GM19372 (cell line): Measurements from ENCODE around the gene CREBL2.
A peak's percentile ranks its signal among the peaks of the same experiment; 100 is the strongest.
"Not testable (repeated sequence)": the region's sequence is repeated elsewhere in the genome, so short reads cannot be mapped to it uniquely, and the experiment has no call there.

Experiments
- ATAC-seq: cut with Tn5 transposase; IDR thresholded peaks from one replicate; pipeline ENCODE4 v1.9.1; 2021; ENCODE audit warnings: mild to moderate bottlenecking, low read depth, moderate library complexity; ENCODE audit not compliant: unreplicated experiment

Gene CREBL2, protein sequence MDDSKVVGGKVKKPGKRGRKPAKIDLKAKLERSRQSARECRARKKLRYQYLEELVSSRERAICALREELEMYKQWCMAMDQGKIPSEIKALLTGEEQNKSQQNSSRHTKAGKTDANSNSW

DNA sequence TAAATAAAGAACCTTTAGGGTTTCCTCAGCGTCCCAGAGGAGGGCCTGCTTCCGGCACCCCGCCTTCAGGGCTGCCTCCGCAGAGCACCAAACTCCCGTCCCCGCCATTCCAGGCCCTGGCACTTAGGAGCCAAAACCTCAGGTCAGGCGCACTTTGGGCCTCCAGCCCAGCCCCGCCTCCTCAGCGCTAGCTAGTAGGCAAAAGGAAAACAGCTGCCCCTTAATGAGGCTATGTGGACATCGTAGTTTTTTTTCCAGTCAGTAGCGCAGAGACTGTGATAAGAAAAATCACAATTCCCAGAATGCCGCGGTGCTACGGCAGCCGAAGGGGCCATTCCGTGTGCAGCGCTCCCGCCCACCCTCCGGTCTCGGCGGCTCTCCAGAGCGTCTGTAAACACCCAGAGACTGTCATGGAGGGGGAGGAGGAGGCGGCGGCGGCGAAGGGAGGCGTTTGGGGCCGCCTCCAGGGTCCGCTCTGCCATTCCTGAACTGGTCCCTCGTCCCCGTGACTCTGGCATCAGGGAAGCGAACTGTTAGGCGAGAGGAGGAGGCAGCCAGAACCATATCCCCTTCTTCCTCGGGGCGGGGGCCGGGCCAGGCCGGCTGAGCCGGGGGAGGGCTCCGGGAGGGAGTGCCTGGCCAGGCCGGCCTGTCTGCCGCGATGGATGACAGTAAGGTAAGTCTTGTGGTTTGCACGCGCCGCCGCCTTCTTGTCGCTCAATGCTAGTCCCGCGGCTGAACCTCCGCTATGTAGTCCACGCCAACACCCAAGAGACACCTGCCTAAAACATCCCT lies at the start of gene CREBL2:
Gene CREBL2, plus strand, starts transcription at position 365 of the 795 bp plus-strand sequence. Its CDS starts 297 bp downstream, at position 662.
- ATAC-seq = peak; percentile 74

DNA sequence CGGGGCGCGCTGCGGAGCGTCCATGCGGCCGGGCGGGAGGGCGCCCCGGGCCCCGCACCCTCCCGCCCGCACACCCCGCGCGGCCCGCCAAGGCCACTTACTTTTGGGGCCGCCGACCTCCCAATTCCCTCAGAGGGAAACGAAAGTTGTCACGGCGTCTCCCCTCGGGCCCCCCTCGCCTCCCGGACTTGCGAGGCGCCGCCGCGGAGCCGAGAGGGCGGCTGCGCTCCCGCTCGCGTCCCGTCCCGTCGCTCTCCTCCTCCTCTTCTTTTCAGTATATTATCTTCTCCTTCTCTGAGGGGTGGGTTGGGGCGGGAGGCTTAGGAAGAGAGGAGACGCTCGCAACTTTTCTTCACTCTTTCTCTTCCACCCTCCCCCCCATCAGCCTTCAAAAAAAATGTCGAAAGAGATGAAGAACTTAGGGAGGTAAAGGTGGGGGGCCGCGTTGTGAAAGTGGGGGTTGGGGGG lies 49.6 kb upstream of the CREBL2 start:
- no peak for ATAC-seq

DNA sequence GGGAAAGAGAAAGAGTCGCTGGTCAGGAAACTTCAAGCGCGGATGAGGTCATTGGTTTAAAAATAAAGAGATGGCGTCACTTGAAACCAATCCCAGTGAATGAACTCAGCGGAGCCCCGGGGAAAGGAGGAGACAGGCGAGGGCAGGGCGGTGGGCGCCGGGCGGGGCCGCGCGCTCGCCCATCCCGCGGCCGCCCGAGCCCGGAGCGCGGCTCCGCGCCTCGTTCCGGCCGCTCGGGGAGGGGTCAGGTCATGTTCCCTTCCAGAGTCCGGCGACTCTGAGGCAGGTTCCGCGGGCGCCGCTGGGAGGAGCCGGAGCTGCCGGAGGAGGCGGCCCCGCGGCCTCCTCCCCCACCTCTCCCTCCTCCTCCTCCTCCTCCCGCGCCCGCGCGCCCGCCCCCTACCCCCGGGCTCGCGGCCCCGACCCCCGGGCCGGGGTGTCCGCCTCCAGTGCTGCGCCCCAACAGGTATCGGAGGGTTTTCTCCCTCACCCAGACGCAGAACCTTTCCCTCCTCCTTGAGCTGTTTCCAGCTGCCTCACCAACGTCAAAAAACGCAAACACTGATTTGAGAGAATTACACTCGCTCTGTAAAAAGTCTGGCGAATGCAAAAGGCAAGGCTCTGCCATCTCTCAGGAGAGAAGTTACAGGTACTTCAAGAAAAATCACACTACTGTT lies 49.0 kb upstream of the CREBL2 start, which contains the start of gene DUSP16:
Gene DUSP16, minus strand, starts transcription at position 279 of the 677 bp plus-strand sequence. CDS start 41,765 bp downstream, outside the sequence.
- ATAC-seq = peak; percentile 76

DNA sequence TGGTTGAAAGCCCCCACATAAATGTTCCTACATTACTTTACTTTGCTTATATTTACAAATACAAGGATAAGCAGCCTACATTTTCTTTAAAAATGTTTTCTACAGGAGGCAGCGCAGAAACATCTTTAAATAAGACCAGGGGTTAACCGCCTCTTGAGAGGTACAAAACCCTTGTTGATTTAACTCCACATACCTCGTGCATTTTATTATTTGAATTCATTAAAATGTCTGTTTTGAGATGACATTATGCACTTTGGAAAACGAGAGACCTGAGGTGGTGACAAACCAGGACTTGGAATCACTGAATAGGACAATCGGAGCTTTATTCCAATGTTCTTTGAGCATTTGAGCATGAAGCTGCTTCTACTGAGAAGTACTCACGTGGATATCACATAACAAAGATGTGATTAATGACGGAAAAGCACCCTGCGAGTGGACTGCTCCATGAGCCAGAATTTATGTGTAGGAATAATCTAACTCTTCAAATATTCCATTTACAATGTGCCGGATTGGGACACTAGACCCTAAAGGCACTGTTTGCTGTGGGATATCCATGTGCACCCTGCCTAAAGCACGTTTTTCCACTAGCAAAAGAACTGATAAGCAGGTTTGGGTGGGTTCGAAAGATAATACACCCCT lies 48.3 kb upstream of the CREBL2 start:
- no peak for ATAC-seq

DNA sequence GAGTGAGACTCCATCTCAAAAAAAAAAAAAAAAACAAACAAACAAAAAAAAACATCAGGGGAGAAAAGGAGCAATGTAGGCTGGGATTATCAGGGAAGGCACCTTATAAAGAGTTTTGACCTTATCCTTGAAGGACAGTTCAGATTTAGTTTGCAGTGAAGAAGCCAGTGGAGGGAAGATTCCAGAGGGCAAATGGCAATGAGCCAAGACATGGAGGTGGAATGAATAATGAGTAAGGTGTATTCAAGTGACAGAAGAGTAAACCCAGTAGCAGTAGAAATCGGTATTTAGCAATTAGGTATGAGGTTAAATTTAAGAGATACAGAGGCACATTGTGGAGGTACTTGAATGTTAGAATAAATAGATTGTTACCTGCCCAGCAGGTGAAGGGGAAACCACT lies 46.8 kb upstream of the CREBL2 start:
- ATAC-seq = no peak

DNA sequence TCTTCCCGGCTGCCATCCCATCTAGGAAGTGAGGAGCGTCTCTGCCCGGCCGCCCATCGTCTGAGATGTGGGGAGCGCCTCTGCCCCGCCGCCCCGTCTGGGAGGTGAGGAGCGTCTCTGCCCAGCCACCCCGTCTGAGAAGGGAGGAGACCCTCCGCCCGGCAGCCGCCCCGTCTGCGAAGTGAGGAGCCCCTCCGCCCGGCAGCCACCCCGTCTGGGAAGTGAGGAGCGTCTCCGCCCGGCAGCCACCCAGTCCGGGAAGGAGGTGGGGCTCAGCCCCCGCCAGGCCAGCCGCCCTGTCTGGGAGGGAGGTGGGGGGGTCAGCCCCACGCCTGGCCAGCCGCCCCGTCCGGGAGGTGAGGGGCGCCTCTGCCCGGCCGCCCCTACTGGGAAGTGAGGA lies 45.7 kb upstream of the CREBL2 start:
- not testable (repeated sequence) for ATAC-seq

DNA sequence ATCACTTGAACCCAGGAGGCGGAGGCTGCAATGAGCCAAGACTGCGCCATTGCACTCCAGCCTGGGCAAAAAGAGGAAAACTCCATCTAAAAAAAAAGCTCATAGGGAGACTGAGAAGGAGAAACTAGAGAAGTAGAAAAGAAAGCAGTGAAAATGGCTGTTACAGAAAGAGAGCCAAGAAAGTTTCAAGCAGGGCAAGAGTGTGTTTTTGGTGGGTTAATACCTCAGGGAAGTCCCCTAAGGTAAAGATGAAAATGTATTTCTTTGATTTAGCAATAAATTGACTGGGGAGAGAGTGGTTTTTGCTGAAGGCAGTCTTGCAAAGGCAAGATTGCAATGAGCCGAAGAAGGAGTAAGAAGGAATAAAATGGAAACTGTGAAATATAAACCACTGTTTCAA lies 39.0 kb upstream of the CREBL2 start:
- ATAC-seq = no peak

DNA sequence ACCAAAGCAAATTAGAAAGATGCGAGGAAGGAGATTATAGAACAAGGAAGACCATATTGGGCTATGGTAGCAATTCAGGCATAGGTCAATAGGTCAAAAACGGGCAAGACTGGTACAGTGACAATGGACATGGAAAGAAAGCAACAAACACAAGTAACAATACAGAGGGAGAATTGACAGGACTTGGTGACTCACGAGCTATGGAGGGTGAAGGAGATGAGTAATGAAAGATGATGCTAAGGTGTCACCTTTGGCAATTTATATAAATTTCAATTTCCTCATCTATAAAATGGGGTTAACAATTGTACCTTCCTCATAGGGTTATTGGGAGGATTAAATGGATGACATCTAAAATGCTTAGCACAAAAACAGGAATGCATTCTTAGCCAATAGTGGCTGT lies 33.9 kb upstream of the CREBL2 start:
- ATAC-seq = no peak

DNA sequence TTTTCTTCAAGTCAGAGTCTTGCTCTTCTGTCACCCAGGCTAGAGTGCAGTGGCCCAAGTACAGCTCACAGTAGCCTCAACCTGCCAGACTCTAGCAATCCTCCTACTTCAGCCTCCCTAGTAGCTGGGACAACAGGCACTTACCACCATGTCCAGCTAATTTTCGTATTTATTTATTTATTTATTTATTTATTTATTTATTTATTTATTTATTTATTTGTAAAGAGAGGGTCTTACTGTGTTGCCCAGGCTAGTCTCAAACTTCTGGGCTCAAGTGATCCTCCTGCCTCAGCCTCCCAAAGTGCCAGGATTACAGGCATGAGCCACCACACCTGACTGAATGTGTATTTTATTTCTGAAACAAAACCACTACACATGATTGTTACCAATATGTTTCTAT lies 31.0 kb upstream of the CREBL2 start:
- not testable (repeated sequence) for ATAC-seq

DNA sequence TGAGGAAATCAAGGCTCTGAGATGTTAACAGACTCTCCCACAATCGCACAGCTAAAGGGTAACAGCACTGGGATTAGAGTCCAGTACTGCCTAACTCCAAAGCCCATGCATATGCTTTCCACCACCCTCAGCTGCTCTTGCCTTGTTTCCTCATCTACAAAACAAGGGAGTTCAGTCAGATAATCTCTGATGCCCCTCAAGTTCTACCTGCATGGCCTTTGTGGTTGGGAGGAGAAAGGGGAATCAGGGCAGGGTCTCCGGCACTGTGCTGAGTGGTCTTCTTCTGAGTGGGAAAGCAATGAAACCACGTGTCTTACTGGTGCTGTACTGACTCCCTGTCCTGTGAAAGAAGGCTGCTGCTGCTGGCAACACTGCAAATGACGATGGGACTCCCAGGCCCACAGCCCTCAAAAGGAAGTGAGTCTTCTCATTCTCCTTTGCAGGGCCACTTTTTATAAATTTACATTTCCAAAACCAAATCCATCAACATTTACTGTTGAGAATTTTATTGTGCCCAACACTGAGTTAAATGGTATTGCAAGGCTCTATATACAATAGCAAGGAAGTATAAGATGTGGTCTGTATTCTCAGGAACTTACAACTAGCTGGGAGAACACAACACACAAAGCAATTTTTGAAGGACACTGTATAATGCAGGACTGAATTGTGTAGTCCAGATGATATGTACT lies 29.3 kb upstream of the CREBL2 start:
- peak; percentile 37 for ATAC-seq

DNA sequence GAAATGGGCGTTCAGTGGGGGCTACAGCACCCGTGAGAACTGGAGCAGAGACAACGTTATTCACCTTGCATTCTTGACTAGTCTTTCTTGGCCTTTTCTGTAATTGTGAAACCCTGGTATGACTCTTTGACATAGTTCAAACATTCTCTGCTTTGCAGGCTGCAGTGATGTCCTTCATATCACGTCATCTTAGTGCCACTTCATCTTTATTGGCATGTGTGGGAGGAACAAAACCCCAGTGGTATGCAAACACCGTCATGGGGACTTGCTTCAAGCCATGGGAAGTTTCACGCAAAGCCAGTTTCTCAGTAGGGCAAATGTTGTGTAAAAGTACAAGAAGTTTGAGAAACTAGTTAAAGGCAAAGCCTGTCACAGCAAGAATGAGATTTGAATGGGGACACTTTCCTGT lies 28.8 kb upstream of the CREBL2 start:
- ATAC-seq = peak; percentile 74

DNA sequence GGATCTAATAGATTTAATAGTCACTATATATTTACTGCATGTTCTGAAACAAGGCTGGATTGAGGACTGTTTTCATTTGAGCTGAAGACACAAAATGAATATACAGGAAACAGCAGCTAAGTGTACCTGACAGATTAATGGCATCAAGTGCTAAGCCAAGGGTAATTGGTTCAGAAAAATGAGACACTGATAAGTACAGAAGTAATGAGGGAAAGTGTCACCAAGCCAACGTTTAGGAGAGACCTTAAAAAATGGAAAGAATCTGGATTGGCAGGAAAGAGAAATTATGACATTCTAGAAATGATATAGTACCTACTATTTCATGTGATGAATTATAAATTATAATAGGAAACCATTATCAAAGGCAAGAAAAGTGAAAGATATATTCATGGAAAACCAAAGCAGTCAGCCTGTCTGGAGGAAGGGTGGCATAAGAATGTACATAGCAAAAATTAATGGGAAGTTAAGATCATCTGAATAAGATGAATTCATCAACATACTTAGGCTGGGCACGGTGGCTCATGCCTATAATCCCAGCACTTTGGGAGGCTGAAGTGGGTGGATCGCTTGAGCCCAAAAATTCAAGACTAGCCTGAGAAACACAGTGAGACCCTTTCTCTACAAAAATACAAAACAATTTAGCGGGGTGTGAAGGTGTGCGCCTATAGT lies 28.0 kb upstream of the CREBL2 start:
- ATAC-seq = no peak

DNA sequence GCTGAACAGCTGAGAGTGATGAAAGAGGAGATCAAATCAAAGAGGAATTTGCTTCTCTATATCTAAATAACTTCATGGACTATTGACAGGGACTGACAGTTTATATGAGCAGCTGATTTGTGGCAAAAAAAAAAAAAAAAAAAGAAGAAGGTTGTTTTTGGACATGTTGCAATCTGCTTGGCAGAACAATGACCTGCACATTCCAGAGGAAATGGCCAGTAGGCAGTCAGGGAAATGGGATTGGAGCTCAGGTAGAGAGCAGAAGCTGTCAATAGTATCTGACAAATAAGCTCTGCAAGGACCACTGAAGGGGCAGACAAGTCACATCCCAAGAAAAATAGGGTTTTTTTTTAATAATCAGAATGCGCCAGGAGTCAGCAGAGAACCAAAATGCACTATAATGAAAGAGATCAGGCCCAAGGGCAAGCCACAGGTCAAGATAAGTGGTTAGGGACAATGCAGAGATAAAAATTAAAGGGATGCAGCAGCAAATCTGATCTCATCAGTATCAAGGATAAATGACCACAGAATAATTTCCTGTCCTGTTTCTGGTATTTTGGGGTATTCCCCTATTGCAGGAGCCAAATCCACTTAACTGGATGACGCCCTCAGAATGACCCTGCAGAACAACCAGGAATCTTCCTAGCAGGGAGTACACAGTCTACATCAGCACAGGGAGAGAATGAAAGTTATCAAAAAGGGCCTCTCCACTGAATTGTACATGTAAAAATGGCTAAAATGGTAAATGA lies 26.4 kb upstream of the CREBL2 start:
- no peak for ATAC-seq

DNA sequence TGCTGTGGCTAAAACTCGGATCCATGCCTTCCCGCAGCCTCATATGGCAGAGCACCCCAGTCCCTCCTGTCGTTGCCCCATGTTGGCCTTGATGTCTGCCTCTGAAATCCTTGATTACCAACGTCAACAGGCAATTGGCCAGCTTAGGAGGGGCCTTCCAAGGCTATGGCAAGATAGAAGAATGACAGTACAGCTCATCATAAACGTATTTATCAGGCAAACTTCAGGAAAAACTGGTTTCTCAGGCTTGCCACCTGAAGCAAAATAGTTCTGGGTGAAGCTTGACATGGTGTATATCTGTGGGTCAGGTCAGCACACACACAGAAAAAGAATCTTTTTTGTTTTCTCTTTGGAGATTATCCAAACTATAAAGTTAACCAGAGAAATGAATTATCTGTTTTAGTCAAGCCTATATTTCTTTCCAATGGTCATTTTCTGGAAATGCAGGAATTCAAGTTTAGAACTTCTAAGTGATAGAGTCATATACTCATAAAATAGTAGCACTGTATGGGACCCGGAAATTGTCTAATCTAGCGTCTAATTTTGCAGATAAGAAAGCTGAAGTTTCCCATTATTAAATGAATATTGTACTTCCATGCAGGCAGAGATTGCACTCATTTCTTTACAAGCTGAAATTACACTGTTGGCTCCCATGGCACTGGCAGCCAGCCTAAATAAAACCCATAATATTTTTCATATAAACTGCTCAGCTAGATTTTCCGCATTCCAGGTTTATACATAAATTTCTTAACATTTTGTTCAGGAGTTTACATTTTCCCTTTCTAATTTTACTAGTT lies 24.6 kb upstream of the CREBL2 start:
- no peak for ATAC-seq

DNA sequence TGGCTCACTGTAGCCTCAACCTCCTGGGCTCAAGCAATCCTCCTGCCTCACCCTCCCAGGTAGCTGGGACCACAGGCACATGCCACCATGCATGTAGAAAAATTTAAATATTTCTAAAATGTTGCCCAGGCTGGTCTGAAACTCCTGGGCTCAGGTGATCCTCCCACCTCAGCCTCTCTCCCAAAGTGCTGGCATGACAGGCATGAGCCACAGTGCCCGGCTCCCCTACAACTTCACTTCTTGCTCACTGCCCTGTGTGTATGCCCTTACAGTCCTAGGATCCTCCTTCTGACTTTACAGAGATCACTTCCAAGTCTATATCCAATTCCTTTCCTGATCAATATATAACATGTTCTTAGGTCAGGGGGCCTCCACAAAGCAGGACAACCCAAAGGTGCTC lies 23.8 kb upstream of the CREBL2 start:
- ATAC-seq = no peak

DNA sequence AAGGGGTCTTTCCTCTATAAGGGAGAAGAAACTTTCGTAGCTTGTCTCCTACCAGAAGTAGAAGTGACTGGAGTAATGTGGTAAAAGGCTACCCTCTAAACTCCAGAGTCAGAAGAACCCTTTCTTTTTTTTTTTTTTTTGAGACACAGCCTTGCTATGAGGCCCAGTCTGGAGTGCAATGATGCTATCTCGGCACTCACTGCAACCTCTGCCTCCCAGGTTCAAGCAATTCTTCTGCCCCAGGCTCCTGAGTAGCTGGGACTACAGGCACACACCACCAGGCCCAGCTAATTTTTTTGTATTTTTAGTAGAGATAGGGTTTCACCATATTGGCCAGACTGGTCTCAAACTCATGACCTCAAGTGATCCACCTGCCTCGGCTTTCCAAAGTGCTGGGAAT lies 23.2 kb upstream of the CREBL2 start:
- not testable (repeated sequence) for ATAC-seq

DNA sequence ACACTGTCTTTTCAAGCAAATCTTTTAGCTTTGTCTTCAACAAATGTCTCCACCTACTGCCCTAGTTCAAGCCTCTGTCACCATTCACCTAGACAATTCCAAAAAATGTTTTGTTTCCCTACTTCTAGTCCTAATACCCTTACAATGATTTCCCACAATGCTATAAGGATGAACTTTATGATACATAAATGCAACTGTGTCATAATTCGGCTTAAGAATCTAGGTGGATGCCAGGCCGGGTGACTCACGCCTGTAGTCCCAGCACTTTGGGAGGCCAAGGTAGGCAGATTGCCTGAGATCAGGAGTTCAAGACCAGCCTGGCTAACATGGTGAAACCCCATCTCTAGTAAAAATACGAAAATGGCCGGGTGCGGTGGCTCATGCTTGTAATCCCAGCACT lies 20.7 kb upstream of the CREBL2 start:
- ATAC-seq = no peak

DNA sequence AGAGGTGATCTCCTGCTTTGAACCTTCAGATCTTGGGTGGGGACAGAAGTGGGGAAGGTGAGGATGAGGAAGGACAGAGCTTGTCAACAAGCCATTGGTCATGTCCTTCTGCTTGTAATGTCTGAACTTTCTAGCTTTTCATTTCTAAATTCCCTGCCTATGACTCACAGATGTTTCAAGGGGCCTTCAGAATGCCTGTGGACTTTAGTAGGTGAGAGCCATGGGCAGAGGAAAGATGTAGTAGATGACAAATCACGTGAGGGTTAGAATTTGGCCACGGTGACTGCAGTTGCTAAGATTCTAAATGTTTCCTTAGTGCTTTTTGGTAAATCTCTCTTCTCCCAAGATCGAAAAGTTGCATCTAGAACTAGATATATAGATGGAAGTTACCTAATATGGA lies 18.7 kb upstream of the CREBL2 start:
- no peak for ATAC-seq
